Tibial nerve (tissue), 4 donors: Measurements from ENCODE around the gene MS4A7. TPM values are rescaled to one million over a fixed set of nuclear protein-coding genes. Genes with fewer than 3 reads are reported as not detected.

Experiments used
- DNase-seq, 2 donors: peaks; one replicate each; pipeline ENCODE4 v3.0.0-alpha.2; 2019; ENCODE audit warnings: low spot score in 2 of 2
- H3K27ac ChIP-seq, 4 donors: fragments of 200-600 bp; sonication (generic) in 3 of 4; one replicate each; pipeline ENCODE4 v1.5.1; 2017 to 2019; ENCODE audit warnings: mild to moderate bottlenecking in 1 of 4
- H3K27me3 ChIP-seq, 2 donors: fragments of 200-600 bp; sonication (generic) in 1 of 2; one replicate each; pipeline versions ENCODE4 v1.5.1 to v1.6.0; 2017 to 2019
- H3K36me3 ChIP-seq, 3 donors: fragments of 200-600 bp; sonication (generic); one replicate each; pipeline ENCODE4 v1.5.1; 2018 to 2019
- H3K4me1 ChIP-seq, 4 donors: fragments of 200-600 bp; sonication (generic) in 3 of 4; one replicate each; pipeline ENCODE4 v1.5.1; 2017 to 2019
- H3K4me3 ChIP-seq, 4 donors: fragments of 200-600 bp; sonication (generic) in 3 of 4; one replicate each; pipeline ENCODE4 v1.5.1; 2017 to 2019; ENCODE audit warnings: mild to moderate bottlenecking in 1 of 4, moderate library complexity in 1 of 4
- H3K9me3 ChIP-seq, 4 donors: fragments of 200-600 bp; sonication (generic) in 3 of 4; one replicate each; pipeline ENCODE4 v1.5.1; 2017 to 2019
- CTCF ChIP-seq, 5 experiments: fragments of 200-600 bp in 3 of 5; fragments of 450-650 bp in 2 of 5; sonication (generic) in 3 of 5; IDR thresholded peaks; one replicate each; pipeline ENCODE4 v1.5.1; 2016 to 2019; ENCODE audit warnings: antibody characterized with exemption in 5 of 5, mild to moderate bottlenecking in 3 of 5, moderate library complexity in 2 of 5
- EP300 ChIP-seq, 2 donors: sonication (generic); formaldehyde crosslinking; IDR thresholded peaks; one replicate each; pipeline ENCODE4 v1.6.1; 2017; ENCODE audit warnings: antibody characterized with exemption in 2 of 2, mild to moderate bottlenecking in 1 of 2
- POLR2A ChIP-seq, 2 donors: fragments of 450-650 bp; IDR thresholded peaks; one replicate each; pipeline ENCODE4 v1.6.1; 2017; ENCODE audit warnings: antibody characterized with exemption in 2 of 2, mild to moderate bottlenecking in 2 of 2, moderate library complexity in 2 of 2
- WGBS, 2 donors: methylation state at CpG; one replicate each; pipeline ENCODE4 v1.1.5; 2018; 5-methylcytosine and 5-hydroxymethylcytosine counted together
- total RNA-seq, 4 donors: library from RNA; depleted of rRNA; stranded (reverse); fragments of >200 nt; gene quantifications; one replicate each; pipeline ENCODE4 v1.1.0, GENCODE V29; 2016

Gene MS4A7
- total RNA-seq, 4 donors from 2014 or later = 20.1 to 77.1 (median 41.7) TPM

- H3K4me1 ChIP-seq = no peaks in the 10 kb centered on the region
- WGBS, 2 donors = 46 to 58% methylated on average over 2 of the region's 2 CpGs
- H3K36me3 ChIP-seq = no peaks in the 10 kb centered on the region
- H3K27me3 ChIP-seq = no peaks in the 10 kb centered on the region
- DNase-seq = no peak
- H3K9me3 ChIP-seq = no peaks in the 10 kb centered on the region
- no peak overlapping the region for H3K4me3 ChIP-seq
- TF ChIP-seq EP300 (IDR thresholded peaks at IDR 0.05) = no peak
- no peak for TF ChIP-seq POLR2A (IDR thresholded peaks at IDR 0.05)
- no peak for TF ChIP-seq CTCF (IDR thresholded peaks at IDR 0.05)
- no peak overlapping the region for H3K27ac ChIP-seq
These were observed 8.0 kb upstream of the MS4A7 start for GRCh38 chr11:60370252-60370810.

- 37 to 48% methylated on average over 5 of the region's 5 CpGs for WGBS, 2 donors
- no peak overlapping the region for H3K4me3 ChIP-seq
- H3K27me3 ChIP-seq = no peaks in the 10 kb centered on the region
- H3K4me1 ChIP-seq = no peaks in the 10 kb centered on the region
- H3K36me3 ChIP-seq = no peaks in the 10 kb centered on the region
- H3K27ac ChIP-seq = no peak overlapping the region
- TF ChIP-seq CTCF (IDR thresholded peaks at IDR 0.05) = no peak
- TF ChIP-seq POLR2A (IDR thresholded peaks at IDR 0.05) = no peak
- no peak for TF ChIP-seq EP300 (IDR thresholded peaks at IDR 0.05)
- no peaks in the 10 kb centered on the region for H3K9me3 ChIP-seq
- DNase-seq = no peak
These were observed 7.5 kb upstream of the MS4A7 start for GRCh38 chr11:60370811-60371298.

GRCh38 chr11:60371386-60371785, 6.9 kb upstream of the MS4A7 start:
- TF ChIP-seq CTCF (IDR thresholded peaks at IDR 0.05) (no peak), POLR2A (IDR thresholded peaks at IDR 0.05) (no peak), EP300 (IDR thresholded peaks at IDR 0.05) (no peak)
- Histone ChIP-seq H3K27me3 (no peaks in the 10 kb centered on the region), H3K27ac (no peak overlapping the region), H3K4me1 (no peaks in the 10 kb centered on the region), H3K9me3 (no peaks in the 10 kb centered on the region), H3K4me3 (no peak overlapping the region), H3K36me3 (no peaks in the 10 kb centered on the region)
- 63 to 74% methylated on average over 3 of the region's 3 CpGs for WGBS, 2 donors
- no peak for DNase-seq

GRCh38 chr11:60371854-60372253, 6.5 kb upstream of the MS4A7 start:
- Histone ChIP-seq H3K27ac (peak overlapping the region in 1 of 4 donors; percentile 5), H3K9me3 (no peaks in the 10 kb centered on the region), H3K27me3 (no peaks in the 10 kb centered on the region), H3K36me3 (no peaks in the 10 kb centered on the region), H3K4me1 (no peaks in the 10 kb centered on the region), H3K4me3 (no peak overlapping the region)
- no peak for DNase-seq
- WGBS, 2 donors = 58 to 78% methylated on average over 1 of the region's 1 CpG
- TF ChIP-seq POLR2A (IDR thresholded peaks at IDR 0.05) (no peak), CTCF (IDR thresholded peaks at IDR 0.05) (no peak), EP300 (IDR thresholded peaks at IDR 0.05) (no peak)

GRCh38 chr11:60372767-60373166, 5.6 kb upstream of the MS4A7 start:
- Histone ChIP-seq H3K4me1 (no peaks in the 10 kb centered on the region), H3K27me3 (no peaks in the 10 kb centered on the region), H3K4me3 (no peak overlapping the region), H3K9me3 (no peaks in the 10 kb centered on the region), H3K36me3 (no peaks in the 10 kb centered on the region), H3K27ac (no peak overlapping the region)
- 82 to 84% methylated on average over 3 of the region's 3 CpGs for WGBS, 2 donors
- no peak for TF ChIP-seq POLR2A (IDR thresholded peaks at IDR 0.05)
- no peak for TF ChIP-seq CTCF (IDR thresholded peaks at IDR 0.05)
- TF ChIP-seq EP300 (IDR thresholded peaks at IDR 0.05) = no peak
- DNase-seq = no peak
